GM20000 (cell line): ENCODE data around the gene CTNNA3.
A peak's percentile ranks its signal among the peaks of the same experiment; 100 is the strongest.

ENCODE experiments used
- DNase-seq: peaks from one replicate; pipeline ENCODE4 v3.0.0; 2012; ENCODE audit warnings: low spot score
- TF ChIP-seq, protein P1 (sequence below): IDR thresholded peaks from 2 replicates; pipeline ENCODE4 v1.5.1; 2012; ENCODE audit warnings: mild to moderate bottlenecking, control low read depth; ENCODE audit errors: extremely low read depth, missing control alignments

The CTNNA3 gene

DNA sequence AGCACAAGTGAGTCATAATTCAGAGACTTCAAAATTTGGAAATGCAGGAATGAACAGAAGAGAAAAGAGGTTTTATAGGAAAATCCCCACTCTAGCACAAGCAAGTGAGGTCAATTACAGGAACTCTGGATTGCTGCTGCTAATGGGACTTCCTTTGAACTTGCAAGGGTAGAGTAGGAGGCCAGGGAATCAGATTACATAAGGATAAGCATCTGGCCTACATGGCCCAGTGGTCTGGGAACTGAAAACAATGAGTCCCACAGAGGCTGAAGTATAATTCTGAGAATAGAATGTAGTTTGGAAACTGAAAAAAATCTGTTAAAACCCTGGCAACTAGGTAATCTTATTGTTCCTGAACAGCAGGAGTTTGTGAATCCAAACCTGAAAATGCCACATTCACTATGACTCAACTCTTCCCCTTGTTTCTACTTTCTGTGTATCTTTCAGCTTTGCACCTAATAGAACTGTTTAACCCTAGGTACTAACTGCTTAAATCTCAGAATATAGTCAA, 66.5 kb downstream of the CTNNA3 start:
- TF ChIP-seq, protein P1, sequence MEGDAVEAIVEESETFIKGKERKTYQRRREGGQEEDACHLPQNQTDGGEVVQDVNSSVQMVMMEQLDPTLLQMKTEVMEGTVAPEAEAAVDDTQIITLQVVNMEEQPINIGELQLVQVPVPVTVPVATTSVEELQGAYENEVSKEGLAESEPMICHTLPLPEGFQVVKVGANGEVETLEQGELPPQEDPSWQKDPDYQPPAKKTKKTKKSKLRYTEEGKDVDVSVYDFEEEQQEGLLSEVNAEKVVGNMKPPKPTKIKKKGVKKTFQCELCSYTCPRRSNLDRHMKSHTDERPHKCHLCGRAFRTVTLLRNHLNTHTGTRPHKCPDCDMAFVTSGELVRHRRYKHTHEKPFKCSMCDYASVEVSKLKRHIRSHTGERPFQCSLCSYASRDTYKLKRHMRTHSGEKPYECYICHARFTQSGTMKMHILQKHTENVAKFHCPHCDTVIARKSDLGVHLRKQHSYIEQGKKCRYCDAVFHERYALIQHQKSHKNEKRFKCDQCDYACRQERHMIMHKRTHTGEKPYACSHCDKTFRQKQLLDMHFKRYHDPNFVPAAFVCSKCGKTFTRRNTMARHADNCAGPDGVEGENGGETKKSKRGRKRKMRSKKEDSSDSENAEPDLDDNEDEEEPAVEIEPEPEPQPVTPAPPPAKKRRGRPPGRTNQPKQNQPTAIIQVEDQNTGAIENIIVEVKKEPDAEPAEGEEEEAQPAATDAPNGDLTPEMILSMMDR, result no peak
- no peak for DNase-seq

DNA sequence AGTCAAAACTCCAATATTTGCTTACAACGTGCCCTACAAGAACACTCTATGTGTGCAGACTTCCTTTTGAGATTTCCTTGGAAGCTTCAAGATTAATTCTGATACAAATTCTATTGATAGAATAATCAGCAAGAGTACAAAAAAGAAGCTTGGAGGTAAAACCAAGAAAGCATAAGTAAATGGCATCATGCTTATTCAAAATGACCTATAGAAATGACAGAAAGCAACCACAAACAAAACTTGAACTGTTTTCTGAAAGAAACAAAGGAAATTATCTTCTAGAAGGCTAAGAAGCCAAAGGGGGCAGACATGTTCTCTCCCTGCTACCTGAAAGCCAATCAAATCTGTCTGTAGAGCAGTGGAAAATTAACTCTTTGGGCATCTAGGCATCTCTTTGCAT, 73.0 kb downstream of the CTNNA3 start:
- DNase-seq, result no peak
- TF ChIP-seq, protein P1, result no peak

DNA sequence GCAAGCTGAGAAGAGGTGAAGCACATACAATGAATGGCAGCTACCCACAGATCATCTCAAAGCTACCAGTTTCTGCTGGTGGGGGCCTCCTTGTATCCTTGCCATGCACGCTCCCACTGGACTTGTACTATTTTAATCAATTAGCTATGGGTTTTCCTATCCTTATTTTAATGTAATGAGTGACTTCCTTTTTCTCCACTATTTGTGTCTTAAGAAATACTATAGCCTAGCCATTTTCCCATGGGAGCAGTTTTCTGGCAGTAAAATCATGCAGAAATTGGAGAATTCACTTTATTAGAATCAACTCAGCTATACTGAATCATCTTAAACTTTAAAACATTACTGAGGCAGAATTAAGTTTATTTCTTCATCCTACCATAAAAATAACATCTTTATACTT, 73.5 kb downstream of the CTNNA3 start:
- TF ChIP-seq, protein P1, result no peak

DNA sequence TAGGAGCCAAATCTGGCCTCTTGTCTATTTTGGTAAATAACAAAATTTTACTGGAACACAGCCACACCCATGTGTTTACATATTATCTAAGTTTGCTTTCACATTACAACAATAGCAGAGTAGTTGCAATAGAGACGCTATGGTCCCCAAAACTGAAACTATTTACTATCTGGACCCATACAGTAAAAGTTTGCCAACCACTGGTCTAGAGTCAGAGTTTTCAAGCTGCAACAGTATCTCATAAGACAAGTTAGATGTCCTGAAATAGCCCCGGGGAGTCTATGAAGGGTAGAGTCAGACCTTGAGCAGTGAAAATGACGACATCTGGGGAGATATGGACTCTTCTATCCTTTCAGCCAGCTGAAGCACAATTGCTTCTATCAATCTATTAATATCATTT, 74.2 kb downstream of the CTNNA3 start:
- TF ChIP-seq, protein P1, result no peak
- no peak for DNase-seq

More for the DNA sequence above, 73.5 kb downstream of the CTNNA3 start:
- DNase-seq, result no peak

DNA sequence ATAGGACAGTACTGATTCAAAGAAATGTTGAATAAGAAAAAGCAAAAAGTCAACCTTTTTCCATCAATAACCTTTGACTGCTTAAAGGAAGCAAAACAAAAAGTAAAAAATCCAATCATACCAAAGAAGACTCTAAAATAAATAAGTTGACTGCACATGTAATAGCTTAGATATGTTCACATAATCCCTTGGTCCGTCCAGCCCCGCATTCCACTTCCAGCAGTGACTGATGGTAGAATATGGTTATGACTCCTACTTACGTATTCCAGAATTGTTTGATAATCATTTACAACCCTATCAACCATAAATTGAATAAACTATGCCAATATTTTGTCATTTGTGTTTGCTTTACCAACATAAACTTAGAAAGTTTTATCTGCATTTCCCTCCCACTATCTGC, 77.9 kb downstream of the CTNNA3 start:
- no peak for DNase-seq

DNA sequence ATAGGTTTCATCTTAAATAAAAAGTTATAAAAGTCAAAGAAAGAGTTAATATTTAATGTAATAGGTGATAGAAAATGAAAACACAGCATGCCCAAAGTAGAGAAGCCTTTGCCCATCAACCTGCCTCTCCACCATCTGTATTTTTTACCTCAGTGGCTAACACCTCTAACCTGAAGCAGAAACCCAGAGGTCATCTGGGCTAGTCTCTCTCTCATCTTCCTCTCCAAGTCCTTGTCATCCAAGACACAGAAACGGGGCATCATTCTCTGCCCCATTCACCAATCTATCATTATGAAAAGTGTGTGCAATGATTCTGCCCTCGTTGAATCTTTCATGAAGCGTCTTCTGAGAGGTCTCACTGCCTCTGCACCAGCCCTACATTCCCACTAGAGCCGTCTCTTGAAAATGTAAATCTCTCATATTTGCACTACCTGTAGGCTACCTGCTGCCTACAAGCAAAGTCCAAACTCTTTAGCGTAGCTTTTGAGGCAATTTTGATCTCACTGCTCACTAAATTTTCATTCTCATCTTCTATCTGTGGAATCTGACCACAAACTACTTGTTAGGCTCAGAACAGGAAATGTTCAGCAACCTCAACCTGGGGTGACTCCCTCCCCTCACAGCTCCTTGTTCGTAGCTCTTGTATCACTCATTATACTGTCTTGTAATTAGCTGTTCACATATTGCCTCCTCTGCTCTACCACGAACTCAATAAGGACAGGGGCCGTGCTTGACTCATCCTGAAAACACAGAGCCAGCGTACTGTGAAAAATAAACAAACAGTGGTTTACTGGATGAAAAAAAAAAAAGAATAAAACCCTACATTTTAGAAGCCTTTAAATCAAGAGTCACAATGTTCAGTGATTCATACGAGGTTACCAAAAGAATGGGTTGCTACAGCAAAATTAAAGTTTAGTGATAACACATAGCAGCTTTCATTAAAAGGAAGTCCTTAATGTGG, 83.1 kb downstream of the CTNNA3 start:
- peak; percentile 15 for DNase-seq
- TF ChIP-seq, protein P1, result no peak

More for the DNA sequence above, 77.9 kb downstream of the CTNNA3 start:
- TF ChIP-seq, protein P1, result no peak

DNA sequence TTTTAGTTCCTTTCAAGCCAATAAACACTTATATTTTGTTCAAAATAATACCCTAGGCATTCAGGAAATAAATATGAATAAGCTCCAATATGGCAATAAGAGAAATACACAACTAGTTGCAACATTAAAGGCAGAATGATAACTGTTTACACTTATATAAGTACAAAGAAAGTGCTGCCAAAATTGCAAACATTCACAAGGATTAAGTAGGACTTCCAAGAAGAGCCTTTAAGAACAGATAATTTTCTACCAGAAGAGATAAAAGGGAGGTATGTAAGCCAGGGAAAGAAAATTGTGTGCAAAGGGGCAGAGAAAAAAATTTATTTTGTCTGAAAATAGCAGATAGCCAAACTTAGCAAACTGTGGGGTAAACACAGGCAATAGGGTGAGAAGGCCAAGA, 83.8 kb downstream of the CTNNA3 start:
- DNase-seq, result no peak
- TF ChIP-seq, protein P1, result no peak
